Measurements from ENCODE around the gene MT1H. TPM values are rescaled to one million over a fixed set of nuclear protein-coding genes. Genes with fewer than 3 reads are reported as not detected.

MT1H gene
- total and polyA plus RNA-seq, 2 of the 13 experiments (the other 11 are each of a cell fraction or from before 2014, with no cell fraction given), result 0.60 TPM; not detected in 1

GRCh38 chr16:56645311-56645710, 24.3 kb upstream of the MT1H start:
- Histone ChIP-seq H3K36me3 (replicated peaks in 1 of 2; ENCODE audit: control insufficient read depth in 1 of 2, insufficient read depth in 2 of 2, low read length in 2 of 2) (no peaks in the 10 kb centered on the region), H3K4me1 (ENCODE audit: insufficient read depth, low read length) (peaks cover 40% of the 10 kb centered on the region), H3K9ac (ENCODE audit: insufficient read depth, low read depth, low read length) (no peak overlapping the region), H2AFZ (ENCODE audit: low read length) (no peak overlapping the region), H3K27ac (ENCODE audit: extremely low read length, insufficient read depth, low read length) (no peak overlapping the region), H4K20me1 (ENCODE audit: insufficient read depth, low read length) (no peaks in the 10 kb centered on the region), H3K4me3 (replicated peaks in 1 of 3; ENCODE audit: insufficient read depth in 1 of 3, low read depth in 2 of 3, low read length in 3 of 3) (no peak overlapping the region), H3K9me3 (ENCODE audit: low read length) (no peaks in the 10 kb centered on the region), H3K27me3 (ENCODE audit: control insufficient read depth in 1 of 2, insufficient read depth in 2 of 2, low read length in 2 of 2) (peaks cover 9 to 42% of the 10 kb centered on the region in 2 experiments; a peak in 4 of 5 replicates), H3K4me2 (ENCODE audit: low read depth, low read length) (no peak overlapping the region), H3K79me2 (ENCODE audit: insufficient read depth, low read length) (no peaks in the 10 kb centered on the region)
- DNase-seq (ENCODE audit: low spot score) (no peak), FAIRE-seq (no peak), ATAC-seq (no peak)
- TF ChIP-seq MED8 (CRISPR knock-in tag; IDR thresholded peaks at IDR 0.05; ENCODE audit: insufficient replicate concordance) (no peak), ZNF501 (CRISPR knock-in tag; IDR thresholded peaks at IDR 0.05) (no peak), SMARCC2 (IDR thresholded peaks at IDR 0.05) (no peak), ZNF44 (CRISPR knock-in tag; IDR thresholded peaks at IDR 0.05) (no peak), ZNF773 (CRISPR knock-in tag; IDR thresholded peaks at IDR 0.05; ENCODE audit: borderline replicate concordance) (no peak), PRPF4 (IDR thresholded peaks at IDR 0.05; ENCODE audit: low read depth, low read length, poor library complexity, severe bottlenecking) (no peak), PHF21A (CRISPR knock-in tag; IDR thresholded peaks at IDR 0.05) (no peak), ZMAT5 (CRISPR knock-in tag; IDR thresholded peaks at IDR 0.05; ENCODE audit: borderline replicate concordance, low read depth) (no peak), ZNF350 (CRISPR knock-in tag; IDR thresholded peaks at IDR 0.05; ENCODE audit: borderline replicate concordance, low read depth) (no peak), SNAI1 (CRISPR knock-in tag; IDR thresholded peaks at IDR 0.05; ENCODE audit: borderline replicate concordance) (no peak)
- no TSS peak for BruUV-seq (replicated peaks)
- 8% methylated on average over 1 of the region's 1 CpG for WGBS (ENCODE audit: low lambda C conversion rate)
- POLR2A ChIA-PET, result interaction anchor here (1.8 kb wide), 1 partner anchor 20 kb away, joined by 5 read pairs; the partner anchor contains the start of gene MT1E
- in situ Hi-C loops (cut with HindIII; ENCODE audit: extremely low pct_ligation_motif_present, low pct_unique_long_range_greater_than_20kb), result no loop called here
- CTCF ChIA-PET (ENCODE audit: low intra/inter-chr PET ratio, low total read pairs), result no interaction called here
- intact Hi-C loops (cut with micrococcal nuclease; ENCODE audit: unreplicated experiment), result no loop called here

Data from HepG2 (cell line).